Measurements from ENCODE around the gene RNASEH2B. TPM values are rescaled to one million over a fixed set of nuclear protein-coding genes. Genes with fewer than 3 reads are reported as not detected.

Gene RNASEH2B
- total and polyA plus RNA-seq, 9 of the 15 experiments (the other 6 are each of a cell fraction or from before 2014, with no cell fraction given): 26.3 to 109 (median 62.5) TPM

- no peak overlapping the region for H3K4me3 ChIP-seq
- H3K27me3 ChIP-seq (ENCODE audit: control insufficient read depth in 2 of 2, insufficient read depth in 2 of 2, low read length in 2 of 2): peaks cover 0 to 1% of the 10 kb centered on the region in 2 experiments; a peak in 1 of 5 replicates
- no peaks in the 10 kb centered on the region for H3K36me3 ChIP-seq (ENCODE audit: control insufficient read depth, insufficient read depth, low read length)
- BruUV-seq (replicated peaks): no TSS peak
- H3K4me2 ChIP-seq (ENCODE audit: insufficient read depth, low read length): no peak overlapping the region
- no peak overlapping the region for H3K9ac ChIP-seq (ENCODE audit: insufficient read depth in 1 of 2, low read depth in 2 of 2, low read length in 2 of 2)
- intact Hi-C loops (cut with micrococcal nuclease): no loop called here
- in situ Hi-C loops (cut with MboI): no loop called here
- H3K9me1 ChIP-seq (ENCODE audit: control insufficient read depth, insufficient read depth, low read length): no peaks in the 10 kb centered on the region
- no peak for FAIRE-seq
- H3K4me1 ChIP-seq (replicated peaks in 1 of 2; ENCODE audit: control insufficient read depth in 2 of 2, insufficient read depth in 2 of 2, low read length in 2 of 2): peaks cover 0 to 15% of the 10 kb centered on the region in 2 experiments; a peak in 2 of 5 replicates
- no peak overlapping the region for H2AFZ ChIP-seq (ENCODE audit: low read depth, low read length)
- no peak for ATAC-seq
- CTCF ChIA-PET (ENCODE audit: low intra/inter-chr PET ratio): no interaction called here
- 12% methylated on average over 2 of the region's 2 CpGs for WGBS (ENCODE audit: insufficient coverage, low coverage, missing lambda C conversion rate)
- H3K79me2 ChIP-seq (ENCODE audit: control insufficient read depth, insufficient read depth, low read length): no peaks in the 10 kb centered on the region
- H4K20me1 ChIP-seq (replicated peaks; ENCODE audit: control insufficient read depth, insufficient read depth, low read length): no peaks in the 10 kb centered on the region; the same call in 1 of the 2 replicates
- H3K27ac ChIP-seq (ENCODE audit: extremely low read depth, low read depth, low read length): no peak overlapping the region
- POLR2A ChIA-PET: interaction anchor here (1.3 kb wide), 1 partner anchor 10 kb away, joined by 5 read pairs; no protein-coding TSS in a partner anchor
- TF ChIP-seq TBL1XR1 (IDR thresholded peaks at IDR 0.05; ENCODE audit: low read length in 2 of 2) (no peak), ZSCAN29 (IDR thresholded peaks at IDR 0.05) (no peak), BRD4 (IDR thresholded peaks at IDR 0.05) (no peak), MECOM (CRISPR knock-in tag; IDR thresholded peaks at IDR 0.05) (no peak), ZNF644 (tag; IDR thresholded peaks at IDR 0.05; ENCODE audit: low read depth) (no peak), ZBTB17 (CRISPR knock-in tag; IDR thresholded peaks at IDR 0.05) (no peak), CGGBP1 (CRISPR knock-in tag; IDR thresholded peaks at IDR 0.05) (no peak), FOSL1 (tag; conservative IDR thresholded peaks at IDR 0.05) (no peak)
- DNase-seq (ENCODE audit: extremely low read depth in 1 of 4, low spot score in 3 of 4): no peak
- H3K9me3 ChIP-seq (replicated peaks; ENCODE audit: control insufficient read depth, insufficient read depth, low read depth, low read length): no peaks in the 10 kb centered on the region
Observed at GRCh38 chr13:50993371-50993770, 83.8 kb downstream of the RNASEH2B start.

All from K562 (cell line).